Gastroesophageal sphincter (tissue), 4 donors: Measurements from ENCODE around the gene ADIPOR2. TPM values are rescaled to one million over a fixed set of nuclear protein-coding genes. Genes with fewer than 3 reads are reported as not detected.

Experiments used
- ATAC-seq: fragments of 150-250 bp; one replicate; pipeline ENCODE4 v1.9.1; 2016; ENCODE audit warnings: mild to moderate bottlenecking, moderate library complexity
- H3K27ac ChIP-seq, 4 donors: fragments of 200-600 bp; sonication (generic) in 3 of 4; 1 replicate in 3 of 4; 2 replicates in 1 of 4; pipeline ENCODE4 v1.5.1; 2016 to 2019
- H3K27me3 ChIP-seq: fragments of 200-600 bp; sonication (generic); one replicate; pipeline ENCODE4 v1.5.1; 2019
- H3K36me3 ChIP-seq, 2 donors: fragments of 200-600 bp; sonication (generic); one replicate each; pipeline ENCODE4 v1.5.1; 2019; ENCODE audit warnings: control low read depth in 1 of 2
- H3K4me1 ChIP-seq, 3 donors: fragments of 200-600 bp; sonication (generic); 1 replicate in 2 of 3; 2 replicates in 1 of 3; pipeline ENCODE4 v1.5.1; 2016 to 2019; ENCODE audit warnings: control low read depth in 2 of 3
- H3K4me3 ChIP-seq, 2 donors: fragments of 200-600 bp; sonication (generic); one replicate each; pipeline ENCODE4 v1.5.1; 2019; ENCODE audit warnings: mild to moderate bottlenecking in 1 of 2, moderate library complexity in 1 of 2
- H3K9me3 ChIP-seq, 3 donors: fragments of 200-600 bp; sonication (generic); one replicate each; pipeline ENCODE4 v1.5.1; 2017 to 2019; ENCODE audit warnings: control low read depth in 2 of 3
- EP300 ChIP-seq: sonication (generic); formaldehyde crosslinking; IDR thresholded peaks from one replicate; pipeline ENCODE4 v1.6.1; 2017; ENCODE audit warnings: antibody characterized with exemption, mild to moderate bottlenecking
- POLR2A ChIP-seq, 2 donors: fragments of 450-650 bp; IDR thresholded peaks; one replicate each; pipeline ENCODE4 v1.6.1; 2017; ENCODE audit warnings: antibody characterized with exemption in 2 of 2, mild to moderate bottlenecking in 2 of 2, moderate library complexity in 1 of 2
- POLR2AphosphoS5 ChIP-seq: sonication (generic); formaldehyde crosslinking; IDR thresholded peaks from one replicate; pipeline ENCODE4 v1.6.1; 2017; ENCODE audit warnings: antibody characterized with exemption
- WGBS, 2 donors: methylation state at CpG; one replicate each; pipeline ENCODE4 v1.1.5; 2018; ENCODE audit warnings: low coverage in 1 of 2; 5-methylcytosine and 5-hydroxymethylcytosine counted together
- total RNA-seq, 4 donors: library from RNA; depleted of rRNA; stranded (reverse); fragments of >200 nt; gene quantifications; one replicate each; pipeline ENCODE4 v1.1.0, GENCODE V29; 2016
- TF ChIP-seq, protein P1 (sequence below), 4 experiments: fragments of 200-600 bp in 2 of 4; fragments of 450-650 bp in 2 of 4; sonication (generic) in 1 of 4; IDR thresholded peaks; one replicate each; pipeline ENCODE4 v1.5.1; 2017 to 2019; ENCODE audit warnings: antibody characterized with exemption in 4 of 4, mild to moderate bottlenecking in 2 of 4, moderate library complexity in 2 of 4

ADIPOR2 gene
- total RNA-seq, 4 donors from 2014 or later = 26.6 to 37.9 (median 33.4) TPM

DNA sequence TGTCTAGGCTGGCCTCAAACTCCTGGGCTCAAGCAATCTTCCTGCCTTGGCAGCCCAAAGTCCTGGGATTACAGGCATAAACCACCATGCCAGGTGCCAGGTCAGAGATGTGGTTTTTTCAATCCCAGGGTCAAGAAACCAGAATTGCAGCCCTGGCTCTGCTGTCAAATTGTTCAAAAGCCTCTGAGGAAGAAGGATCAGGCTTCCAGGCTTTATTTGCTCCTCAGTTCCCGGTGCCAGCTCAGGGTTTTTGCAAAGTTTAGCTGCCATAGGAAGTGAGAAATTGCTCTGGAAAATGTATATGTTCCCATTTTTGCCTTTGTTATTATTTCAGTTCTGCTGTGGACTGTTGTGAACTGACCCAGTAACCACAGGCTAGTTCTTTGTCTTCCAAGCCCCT, 33.2 kb upstream of the ADIPOR2 start:
- 56 to 57% methylated on average over 1 of the region's 1 CpG for WGBS, 2 donors
- Histone ChIP-seq H3K4me1 (peaks cover 0 to 57% (median 15%) of the 10 kb centered on the region in 3 donors), H3K27ac (peak overlapping the region in 3 of 4 donors; percentile 23 to 97 (median 88)), H3K27me3 (no peaks in the 10 kb centered on the region), H3K9me3 (no peaks in the 10 kb centered on the region), H3K4me3 (no peak overlapping the region), H3K36me3 (no peaks in the 10 kb centered on the region)
- TF ChIP-seq EP300 = no peak
- TF ChIP-seq POLR2AphosphoS5 = no peak
- TF ChIP-seq, protein P1, sequence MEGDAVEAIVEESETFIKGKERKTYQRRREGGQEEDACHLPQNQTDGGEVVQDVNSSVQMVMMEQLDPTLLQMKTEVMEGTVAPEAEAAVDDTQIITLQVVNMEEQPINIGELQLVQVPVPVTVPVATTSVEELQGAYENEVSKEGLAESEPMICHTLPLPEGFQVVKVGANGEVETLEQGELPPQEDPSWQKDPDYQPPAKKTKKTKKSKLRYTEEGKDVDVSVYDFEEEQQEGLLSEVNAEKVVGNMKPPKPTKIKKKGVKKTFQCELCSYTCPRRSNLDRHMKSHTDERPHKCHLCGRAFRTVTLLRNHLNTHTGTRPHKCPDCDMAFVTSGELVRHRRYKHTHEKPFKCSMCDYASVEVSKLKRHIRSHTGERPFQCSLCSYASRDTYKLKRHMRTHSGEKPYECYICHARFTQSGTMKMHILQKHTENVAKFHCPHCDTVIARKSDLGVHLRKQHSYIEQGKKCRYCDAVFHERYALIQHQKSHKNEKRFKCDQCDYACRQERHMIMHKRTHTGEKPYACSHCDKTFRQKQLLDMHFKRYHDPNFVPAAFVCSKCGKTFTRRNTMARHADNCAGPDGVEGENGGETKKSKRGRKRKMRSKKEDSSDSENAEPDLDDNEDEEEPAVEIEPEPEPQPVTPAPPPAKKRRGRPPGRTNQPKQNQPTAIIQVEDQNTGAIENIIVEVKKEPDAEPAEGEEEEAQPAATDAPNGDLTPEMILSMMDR (IDR thresholded peaks at IDR 0.05) = no peak
- no peak for TF ChIP-seq POLR2A (IDR thresholded peaks at IDR 0.05)
- no peak for ATAC-seq

DNA sequence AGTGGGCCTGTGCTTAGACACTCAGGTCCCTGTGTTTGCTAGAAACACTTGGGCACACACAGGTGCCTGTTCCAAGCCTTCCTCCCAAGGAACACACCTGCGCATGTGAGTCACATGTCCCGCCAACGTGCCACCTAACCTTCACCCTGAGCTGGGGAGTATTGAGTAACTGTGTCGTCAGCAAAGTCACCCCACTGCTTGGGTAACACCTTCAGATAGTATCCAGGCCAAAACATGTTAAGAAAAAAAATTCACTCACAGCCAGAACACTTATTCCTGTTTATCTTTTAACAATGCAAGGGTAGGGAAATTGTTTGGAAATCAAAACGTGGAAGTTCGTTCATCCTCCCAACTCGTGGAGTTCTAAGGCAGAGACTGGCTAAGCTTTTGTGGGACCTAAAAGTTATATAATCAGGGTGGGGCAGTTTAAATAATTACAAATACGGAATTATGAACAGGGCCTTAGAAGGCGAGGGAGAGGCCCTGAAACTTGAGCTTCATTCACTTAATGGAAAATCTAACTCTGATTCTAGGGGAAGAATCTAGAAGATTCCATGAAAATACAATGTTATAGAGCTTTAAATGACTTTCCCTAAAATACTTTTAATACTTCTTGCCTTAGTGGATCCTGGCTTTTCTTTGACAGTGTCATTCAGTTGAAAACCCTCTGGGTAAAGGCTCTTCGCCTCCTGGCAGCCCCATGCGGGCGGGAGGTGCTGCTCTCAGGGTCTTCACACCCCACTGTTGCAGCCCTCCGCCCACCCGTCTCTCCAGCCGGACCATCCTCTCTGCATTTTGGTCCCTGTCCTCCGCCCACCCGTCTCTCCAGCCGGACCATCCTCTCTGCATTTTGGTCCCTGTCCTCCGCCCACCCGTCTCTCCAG, 30.3 kb upstream of the ADIPOR2 start:
- H3K36me3 ChIP-seq = no peaks in the 10 kb centered on the region
- no peaks in the 10 kb centered on the region for H3K9me3 ChIP-seq
- TF ChIP-seq POLR2AphosphoS5 = peak; percentile 70
- no peak for TF ChIP-seq POLR2A (IDR thresholded peaks at IDR 0.05)
- TF ChIP-seq, protein P1 (IDR thresholded peaks at IDR 0.05) = no peak
- 42 to 45% methylated on average over 11 to 15 of the region's 20 CpGs for WGBS, 2 donors
- ATAC-seq = peak; percentile 49
- H3K4me1 ChIP-seq = peaks cover 0 to 55% (median 15%) of the 10 kb centered on the region in 3 donors
- H3K27me3 ChIP-seq = no peaks in the 10 kb centered on the region
- peak overlapping the region in 1 of 2 donors; percentile 60 for H3K4me3 ChIP-seq
- H3K27ac ChIP-seq = peak overlapping the region; percentile 32 to 97 (median 90)

GRCh38 chr12:1661553-1662335, 29.1 kb upstream of the ADIPOR2 start:
- H3K36me3 ChIP-seq = no peaks in the 10 kb centered on the region
- no peaks in the 10 kb centered on the region for H3K9me3 ChIP-seq
- WGBS, 2 donors = 0 to 1% methylated on average over 2 to 26 of the region's 69 CpGs
- ATAC-seq = peak; percentile 93
- H3K27me3 ChIP-seq = no peaks in the 10 kb centered on the region
- peak overlapping the region; percentile 24 to 60 for H3K4me3 ChIP-seq
- TF ChIP-seq, protein P1 (IDR thresholded peaks at IDR 0.05) = no peak
- no peak for TF ChIP-seq EP300
- peak; percentile 81 for TF ChIP-seq POLR2AphosphoS5
- TF ChIP-seq POLR2A (IDR thresholded peaks at IDR 0.05) = peak; percentile 22 to 24
- H3K27ac ChIP-seq = peak overlapping the region; percentile 78 to 98 (median 96)
- peaks cover 0 to 53% (median 15%) of the 10 kb centered on the region in 3 donors for H3K4me1 ChIP-seq

DNA sequence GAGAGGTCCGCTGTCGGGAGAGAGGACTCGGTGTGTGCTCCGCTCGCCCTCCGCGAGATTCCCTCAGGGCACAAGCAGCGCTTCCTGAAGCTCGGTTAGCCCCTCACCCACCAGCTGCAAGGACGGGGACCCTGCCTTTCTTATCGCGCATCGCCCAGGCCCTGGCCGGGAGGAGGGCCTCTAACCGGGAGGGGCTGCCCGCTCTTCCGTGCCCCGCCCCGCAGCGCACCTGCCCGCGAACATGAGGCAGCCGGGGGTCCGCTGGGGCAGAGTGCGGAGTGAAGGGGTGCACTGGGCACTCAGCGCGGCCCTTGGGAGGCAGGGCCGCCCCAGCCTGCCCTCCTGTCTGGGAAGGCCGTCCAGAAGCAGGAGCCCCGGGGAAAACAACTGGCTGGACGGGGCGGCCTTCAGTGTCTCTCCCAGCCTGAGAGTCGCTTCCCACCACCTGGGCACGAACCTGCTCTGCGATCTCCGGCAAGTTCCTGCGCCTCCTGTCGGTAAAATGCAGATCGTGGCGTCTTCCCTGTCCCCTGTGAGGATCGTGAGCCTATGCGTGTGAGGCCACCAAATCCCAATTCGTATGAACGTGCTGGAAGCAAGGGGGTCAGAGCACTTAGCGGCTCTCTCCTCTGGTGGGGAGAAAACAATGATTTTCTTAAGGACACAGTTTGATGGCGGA, 28.0 kb upstream of the ADIPOR2 start:
- WGBS, 2 donors = 70% methylated on average over 2 of the region's 46 CpGs; no CpG with 5 or more reads in 1 of the 2 donors

More for the DNA sequence above, 28.0 kb upstream of the ADIPOR2 start:
- no peak for ATAC-seq
- Histone ChIP-seq H3K27me3 (no peaks in the 10 kb centered on the region), H3K27ac (peak overlapping the region in 3 of 4 donors; percentile 79 to 84 (median 83)), H3K9me3 (no peaks in the 10 kb centered on the region), H3K36me3 (no peaks in the 10 kb centered on the region), H3K4me3 (peak overlapping the region in 1 of 2 donors; percentile 23), H3K4me1 (peaks cover 0 to 42% (median 15%) of the 10 kb centered on the region in 3 donors)
- TF ChIP-seq POLR2A (IDR thresholded peaks at IDR 0.05) (no peak), EP300 (no peak), POLR2AphosphoS5 (no peak)
- TF ChIP-seq, protein P1 (IDR thresholded peaks at IDR 0.05) = peak in 3 of 4 experiments; percentile 25 to 48 (median 32)
